ENCODE results near the gene ATG2B. TPM values are rescaled to one million over a fixed set of nuclear protein-coding genes. Genes with fewer than 3 reads are reported as not detected.
A peak's percentile ranks its signal among the peaks of the same experiment; 100 is the strongest.

Gene ATG2B
- total and polyA plus RNA-seq, 9 of the 15 experiments (the other 6 are each of a cell fraction or from before 2014, with no cell fraction given) = 0.83 to 12.9 (median 8.7) TPM

GRCh38 chr14:96362965-96363750 lies at the start of gene ATG2B, which contains the start of gene GSKIP (continued):
- TF ChIP-seq CHD7 (IDR thresholded peaks at IDR 0.05; ENCODE audit: low read depth, low read length) (no peak), POLR2G (IDR thresholded peaks at IDR 0.05; ENCODE audit: low read depth, low read length) (peak; percentile 86), JUND (IDR thresholded peaks at IDR 0.05; ENCODE audit: borderline replicate concordance, low read depth, low read length) (peak; percentile 51; the same call in 1 of the 2 replicates), JUND (tag; IDR thresholded peaks at IDR 0.05; ENCODE audit: borderline replicate concordance, low read depth, low read length) (no peak; the same call in 2 of the 3 replicates), ZNF23 (CRISPR knock-in tag; IDR thresholded peaks at IDR 0.05) (no peak), SREBF2 (CRISPR knock-in tag; IDR thresholded peaks at IDR 0.05) (no peak), MEIS2 (IDR thresholded peaks at IDR 0.05; ENCODE audit: partially characterized antibody) (no peak), HIVEP1 (CRISPR knock-in tag; IDR thresholded peaks at IDR 0.05) (no peak)
- TF ChIP-seq, protein P1, sequence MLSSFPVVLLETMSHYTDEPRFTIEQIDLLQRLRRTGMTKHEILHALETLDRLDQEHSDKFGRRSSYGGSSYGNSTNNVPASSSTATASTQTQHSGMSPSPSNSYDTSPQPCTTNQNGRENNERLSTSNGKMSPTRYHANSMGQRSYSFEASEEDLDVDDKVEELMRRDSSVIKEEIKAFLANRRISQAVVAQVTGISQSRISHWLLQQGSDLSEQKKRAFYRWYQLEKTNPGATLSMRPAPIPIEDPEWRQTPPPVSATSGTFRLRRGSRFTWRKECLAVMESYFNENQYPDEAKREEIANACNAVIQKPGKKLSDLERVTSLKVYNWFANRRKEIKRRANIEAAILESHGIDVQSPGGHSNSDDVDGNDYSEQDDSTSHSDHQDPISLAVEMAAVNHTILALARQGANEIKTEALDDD (IDR thresholded peaks at IDR 0.05) = no peak
